Hepatocyte (in vitro differentiated cells): ENCODE data around the gene SGMS1.

ENCODE experiments used
- CTCF ChIP-seq: fragments of 200-600 bp; sonication (generic); IDR thresholded peaks from 2 replicates; pipeline ENCODE4 v1.5.1; 2016; ENCODE audit warnings: antibody characterized with exemption, mild to moderate bottlenecking; ENCODE audit not compliant: poor library complexity
- EZH2 ChIP-seq: fragments of 200-600 bp; sonication (generic); IDR thresholded peaks from 2 replicates; pipeline ENCODE4 v1.6.1; 2016; ENCODE audit warnings: antibody characterized with exemption, mild to moderate bottlenecking, borderline replicate concordance

GRCh38 chr10:50512743-50513416 is 110.9 kb downstream of the SGMS1 start:
- TF ChIP-seq CTCF, result no peak
- TF ChIP-seq EZH2, result no peak
